Caki2 (cell line): ENCODE results near the gene CADPS. TPM values are rescaled to one million over a fixed set of nuclear protein-coding genes. Genes with fewer than 3 reads are reported as not detected.

Source experiments
- DNase-seq: peaks from one replicate; pipeline ENCODE4 v3.0.0-alpha.2; 2015; ENCODE audit warnings: low read depth
- in situ Hi-C: cut with HindIII; loops from 2 replicates; pipeline ENCODE4 v1.10.0; 2016; ENCODE audit warnings: low sequenced_read_pairs, low pct_unique_long_range_greater_than_20kb, mixed read lengths
- total RNA-seq: library from RNA; depleted of rRNA; stranded (reverse); fragments of >200 nt; shearing (Covaris generic); gene quantifications from 2 replicates; pipeline ENCODE4 v1.2.3, GENCODE V29; 2014; ENCODE audit warnings: low replicate concordance

The CADPS gene
- total RNA-seq, 1 experiment from 2014 or later, result not detected

DNA sequence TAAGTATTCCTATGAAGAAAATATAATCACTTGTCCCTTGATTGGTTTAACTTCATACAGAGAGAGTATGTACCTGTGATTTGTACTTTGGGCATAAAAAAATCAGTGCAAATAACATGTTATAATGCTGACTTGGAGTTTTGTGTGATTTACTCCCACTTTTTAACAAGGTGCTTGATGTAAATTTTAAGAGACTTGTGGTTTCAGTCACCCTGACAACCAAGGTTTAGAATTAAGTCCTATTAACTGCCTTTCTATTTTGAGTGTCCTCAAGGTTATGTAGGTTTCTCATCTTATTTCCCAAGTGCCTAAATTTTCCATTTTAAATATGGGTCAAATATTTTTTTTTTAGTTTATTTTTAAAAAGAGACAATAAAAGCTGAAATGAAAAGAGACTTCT, 244.6 kb downstream of the CADPS start:
- in situ Hi-C loops, result no loop called here
- DNase-seq, result no peak

DNA sequence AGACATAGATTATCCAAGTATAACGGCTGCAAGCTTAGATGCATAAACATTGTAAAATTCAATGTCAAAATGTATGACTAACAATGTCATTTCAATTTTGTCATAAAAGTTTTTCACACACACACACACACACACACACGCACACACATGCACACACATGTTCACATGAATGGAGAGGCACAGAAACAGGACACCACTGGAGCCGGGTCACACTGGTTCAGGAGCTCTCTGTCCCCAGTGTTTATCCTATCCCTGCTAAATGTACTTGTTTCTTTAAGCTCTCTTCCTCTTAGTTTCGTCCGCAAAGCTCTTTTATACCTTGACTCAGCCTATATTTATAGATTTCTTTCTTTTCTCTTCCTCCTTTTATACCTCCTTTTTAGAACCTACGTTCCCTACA, 249.9 kb downstream of the CADPS start:
- no peak for DNase-seq
- in situ Hi-C loops, result no loop called here

DNA sequence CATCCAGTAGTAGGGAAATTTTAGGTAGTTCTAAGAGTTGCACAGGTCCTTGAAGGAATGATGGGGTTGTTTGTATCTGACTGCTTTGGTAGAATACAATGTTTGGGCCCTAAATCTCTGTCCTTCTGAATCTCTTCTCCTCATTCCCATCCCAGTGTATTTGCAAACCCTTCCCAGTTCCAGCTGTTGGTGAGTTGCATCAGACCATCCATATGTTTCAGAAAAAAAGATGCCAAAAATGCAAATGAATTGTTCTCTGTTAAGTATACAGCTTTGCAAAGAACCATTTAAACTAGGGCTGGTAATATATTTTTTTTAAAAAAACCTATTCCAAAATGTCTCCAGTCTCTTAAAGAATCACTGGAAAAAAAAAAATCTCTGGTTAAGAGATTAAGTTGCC, 251.0 kb downstream of the CADPS start:
- DNase-seq, result no peak
- in situ Hi-C loops, result no loop called here

DNA sequence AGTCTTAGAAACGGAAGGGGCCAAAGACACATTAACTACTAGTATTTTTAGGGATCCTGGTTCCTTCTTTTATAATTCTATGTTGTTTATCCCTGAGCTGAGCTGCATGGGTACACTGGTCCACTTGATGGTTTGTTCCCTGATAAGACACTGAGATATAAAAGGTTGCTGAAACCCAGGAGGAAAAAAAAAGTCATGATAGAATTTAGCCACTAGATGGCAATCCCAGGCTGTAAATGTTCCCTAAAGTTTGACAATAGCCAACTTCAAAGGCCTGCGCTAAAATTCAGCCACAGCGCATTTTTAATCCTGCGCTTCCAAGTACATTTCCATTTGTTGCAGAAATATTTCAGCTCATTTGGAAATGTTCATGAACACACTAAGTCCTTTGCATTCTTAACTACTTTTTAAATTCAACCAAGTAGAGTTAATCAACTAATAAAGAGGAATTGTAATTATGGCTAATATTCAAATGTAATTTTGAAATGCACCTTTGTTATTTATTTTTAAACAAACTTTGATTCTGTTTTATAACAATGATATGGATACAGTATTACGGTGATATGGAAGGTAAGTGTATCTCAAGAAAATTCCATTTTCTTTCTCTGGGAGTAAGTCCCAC, 252.6 kb downstream of the CADPS start:
- DNase-seq, result no peak
- in situ Hi-C loops, result no loop called here

DNA sequence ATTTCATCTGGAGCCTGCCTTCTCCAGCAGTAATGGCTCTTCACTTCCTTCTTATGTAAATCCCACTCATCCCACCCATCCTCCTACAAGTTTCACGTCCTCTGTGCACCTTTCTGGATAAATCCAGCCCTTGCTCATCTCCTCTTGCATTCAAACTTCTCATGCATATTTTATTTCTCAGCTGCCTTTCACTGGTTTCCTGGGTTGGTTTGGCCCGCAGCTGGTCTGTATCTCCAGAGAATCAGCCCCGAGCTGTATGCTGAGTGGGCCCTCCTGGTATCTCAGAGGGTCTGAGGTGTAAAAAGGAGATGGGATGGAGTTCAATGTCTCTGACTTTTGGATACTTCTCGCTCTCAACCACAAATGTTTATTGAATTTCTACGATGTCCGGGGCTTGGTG, 253.3 kb downstream of the CADPS start:
- DNase-seq, result no peak
- in situ Hi-C loops, result no loop called here

DNA sequence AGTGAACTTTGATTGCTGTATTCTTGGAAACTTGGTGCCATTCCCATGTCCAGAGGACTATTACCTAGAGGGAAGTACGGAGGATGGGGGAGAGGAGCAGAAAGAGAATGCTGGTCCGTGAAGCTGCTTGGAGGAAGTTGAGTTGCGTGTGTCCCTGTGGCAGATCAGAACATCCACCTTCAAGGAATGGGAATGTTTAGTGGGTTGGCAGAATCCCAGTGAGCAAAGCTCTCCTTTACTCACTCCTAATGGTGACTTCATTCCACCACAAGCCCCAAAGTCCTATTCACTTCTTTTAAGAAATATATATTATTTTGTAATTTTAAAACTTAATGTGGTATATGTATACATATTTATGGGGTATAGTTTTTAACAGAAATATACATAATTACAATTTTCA, 254.0 kb downstream of the CADPS start:
- no peak for DNase-seq
- in situ Hi-C loops, result no loop called here

DNA sequence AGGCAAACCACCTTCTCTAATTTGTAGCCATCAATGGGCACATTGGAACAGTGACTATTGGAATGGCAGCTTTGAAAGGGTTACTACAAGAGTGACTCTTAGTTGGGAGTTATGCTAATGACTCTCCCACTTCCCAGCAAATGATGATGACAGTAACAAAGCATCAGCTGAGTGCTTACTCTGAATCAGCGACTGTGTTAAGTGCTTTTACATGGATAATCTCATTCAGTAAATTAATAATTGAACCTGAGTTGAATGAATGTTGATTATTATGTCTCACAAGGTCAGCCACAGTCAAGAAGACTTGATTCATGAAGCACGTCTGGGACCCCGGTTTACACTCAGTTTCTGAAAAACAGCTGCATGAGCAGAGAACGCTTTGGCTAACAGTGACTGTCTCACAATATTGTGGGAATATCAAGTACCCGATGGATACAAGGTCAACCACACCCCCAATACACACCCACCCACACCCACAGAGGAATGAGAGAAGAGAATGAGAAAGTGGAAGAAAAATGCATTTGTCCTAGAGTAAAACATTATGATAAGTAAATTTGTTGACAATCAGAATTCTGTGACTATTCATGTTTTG, 259.9 kb downstream of the CADPS start:
- no peak for DNase-seq
- in situ Hi-C loops, result no loop called here

DNA sequence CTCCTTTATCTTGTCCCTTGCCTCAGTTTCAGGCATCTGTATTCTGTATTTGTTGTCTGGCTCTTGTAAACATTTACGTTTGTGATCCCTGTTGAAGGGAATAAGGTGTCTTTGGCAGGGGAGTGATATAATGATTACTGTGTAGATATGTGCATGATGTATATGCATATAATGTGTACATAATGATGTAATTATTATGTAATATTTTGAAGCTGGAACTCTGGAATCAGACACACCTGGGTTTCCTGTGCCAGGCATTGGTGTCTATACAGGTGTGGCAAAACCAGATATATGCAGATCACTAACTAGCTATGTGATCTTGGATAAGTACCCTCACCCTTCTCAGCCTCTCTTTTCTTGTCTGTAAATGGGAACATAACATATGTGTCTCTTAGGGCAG, 260.7 kb downstream of the CADPS start:
- in situ Hi-C loops, result no loop called here
- no peak for DNase-seq

DNA sequence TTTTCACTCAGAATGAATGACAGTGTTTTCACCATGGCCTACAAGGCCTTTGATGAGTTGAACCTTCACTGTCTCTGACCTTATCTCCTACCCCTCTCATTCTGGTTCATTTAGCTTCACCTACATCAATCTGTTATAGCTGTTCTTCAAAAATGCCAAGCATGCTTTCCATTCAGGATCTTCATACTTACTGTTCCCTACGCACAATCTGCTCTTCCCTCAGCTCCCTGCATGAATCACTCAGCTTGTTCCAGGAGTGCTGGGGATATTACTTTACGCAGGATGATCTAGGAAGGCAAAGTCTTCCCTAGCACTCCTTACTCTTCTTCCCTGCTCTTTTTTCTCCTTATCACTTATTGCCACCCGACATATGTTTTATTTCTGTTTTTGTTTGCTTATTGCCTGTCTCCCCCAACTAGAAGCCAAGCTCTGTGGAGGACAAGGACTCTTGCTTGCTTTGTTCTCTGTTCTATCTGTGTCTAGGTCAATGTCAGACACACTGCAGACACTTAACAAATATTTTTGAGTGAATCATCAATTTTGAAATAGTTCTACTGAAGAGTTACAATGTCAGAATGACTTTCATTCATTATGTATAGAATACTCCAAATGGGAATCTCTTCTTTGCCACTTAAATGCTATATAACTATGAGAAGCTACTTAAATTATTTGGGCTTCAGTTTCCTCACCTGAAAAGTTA, 263.5 kb downstream of the CADPS start:
- in situ Hi-C loops, result no loop called here
- no peak for DNase-seq

DNA sequence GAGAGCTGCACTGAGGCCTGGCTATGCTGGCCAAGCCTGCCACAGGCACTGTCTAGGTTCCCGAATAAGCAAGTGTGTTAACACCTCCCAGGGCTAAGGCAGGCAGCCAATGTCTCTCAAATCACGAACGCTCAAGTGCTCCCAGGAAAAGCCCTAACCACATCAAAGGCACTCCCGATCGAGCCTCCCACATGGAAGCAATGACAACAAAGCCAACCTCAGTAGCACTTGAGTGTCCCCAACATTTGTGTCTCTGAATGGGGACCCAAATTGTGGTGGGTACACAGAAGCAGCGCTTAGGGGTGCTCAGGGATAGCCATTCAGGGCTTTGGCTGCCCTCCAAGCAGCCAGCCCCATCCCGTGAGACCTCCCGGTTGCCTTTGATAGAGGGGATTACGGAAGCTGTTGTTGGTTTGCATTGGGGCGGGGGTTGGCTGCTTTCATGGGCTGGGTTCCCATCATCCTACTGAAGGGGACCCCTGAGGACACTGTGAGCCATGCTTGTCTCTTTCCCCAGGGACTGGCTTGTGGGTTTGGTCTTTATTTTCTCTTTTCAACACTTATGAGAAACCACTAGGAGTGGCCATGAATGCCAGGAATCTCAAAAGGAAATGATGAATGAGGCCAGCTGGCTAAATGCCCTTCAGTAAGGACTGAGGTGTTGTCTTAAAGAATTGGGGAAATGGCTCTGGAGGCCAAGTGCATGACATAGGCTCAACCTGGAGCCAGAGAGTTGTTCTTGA, 267.8 kb downstream of the CADPS start:
- in situ Hi-C loops, result no loop called here
- DNase-seq, result no peak

DNA sequence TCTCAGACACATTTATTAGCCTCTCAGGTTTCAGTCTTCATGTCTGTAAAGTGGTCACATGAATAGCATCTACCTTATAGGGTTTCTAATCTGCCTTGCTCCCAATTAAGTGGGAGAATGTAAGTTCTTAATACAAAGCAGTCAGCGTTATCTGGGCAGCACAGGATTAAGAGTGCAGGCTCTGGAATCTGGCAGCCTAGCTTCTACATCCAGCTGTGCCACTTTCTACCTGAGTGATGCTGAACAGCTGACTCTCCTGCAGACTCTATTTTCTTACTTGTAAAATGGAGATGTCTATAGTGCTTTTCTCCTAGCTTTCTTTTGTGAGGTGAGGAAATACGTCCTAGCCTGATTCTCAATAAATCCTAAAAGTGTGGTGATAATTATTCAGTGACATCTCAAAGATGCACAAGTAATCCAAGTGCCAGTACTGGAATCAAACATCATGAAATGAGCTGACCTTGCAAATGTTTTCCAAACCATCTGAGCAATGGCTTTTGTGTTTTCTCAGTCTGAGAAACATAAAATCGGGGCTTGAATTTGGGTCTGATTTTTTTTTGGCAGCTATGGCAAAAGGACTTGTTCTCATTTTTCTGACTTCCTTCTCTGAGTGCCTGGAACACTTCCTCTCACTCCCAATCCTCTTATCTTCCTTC, 269.7 kb downstream of the CADPS start:
- DNase-seq, result no peak
- in situ Hi-C loops, result no loop called here

DNA sequence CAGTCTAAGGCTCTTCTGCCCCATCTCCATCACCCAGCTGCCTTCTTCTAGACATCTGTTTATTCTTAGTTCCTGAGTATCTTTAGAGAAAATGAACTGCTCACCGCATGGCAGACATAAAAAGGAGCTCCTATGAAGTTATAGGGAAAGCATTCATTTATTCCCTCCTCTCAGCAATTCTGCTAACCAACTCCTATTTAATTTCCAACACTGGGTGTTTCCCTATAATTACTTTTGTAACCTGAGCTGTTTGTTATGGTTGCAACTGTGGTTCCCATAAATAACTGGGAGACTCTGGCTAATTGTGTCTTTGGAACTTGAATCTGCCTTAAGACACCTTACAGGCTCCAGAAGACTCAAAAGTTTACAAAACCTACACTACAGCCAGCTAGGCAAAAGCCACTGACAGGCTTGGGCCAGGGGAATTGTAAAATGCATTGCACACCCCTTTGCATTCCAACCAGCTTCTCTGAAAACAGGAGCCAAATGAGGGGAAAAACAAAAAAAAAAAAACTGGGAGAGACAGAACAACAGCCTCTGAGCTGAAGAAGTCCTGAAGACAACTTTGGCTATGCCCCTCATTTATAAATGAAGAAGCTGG, 270.4 kb downstream of the CADPS start:
- DNase-seq, result no peak
- in situ Hi-C loops, result no loop called here

DNA sequence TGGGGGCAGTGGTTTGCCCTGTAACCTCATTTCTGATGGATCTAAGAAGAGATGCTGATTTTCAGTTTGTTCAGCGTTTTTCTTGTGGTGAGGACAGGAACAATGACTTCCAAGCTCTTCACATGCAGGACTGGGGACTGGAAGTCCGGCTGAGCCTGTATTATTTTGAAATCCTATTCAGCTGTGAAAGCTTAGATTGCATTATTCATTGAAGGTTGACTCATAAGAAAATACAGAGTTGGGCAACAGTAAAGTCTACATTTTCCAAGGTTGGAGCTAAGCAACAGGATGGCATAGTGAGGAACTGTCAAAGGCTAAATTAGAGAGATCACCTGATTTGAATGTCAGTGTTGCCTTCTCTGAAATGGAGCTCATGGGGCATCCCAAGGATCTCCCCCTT, 270.9 kb downstream of the CADPS start:
- peak; percentile 50 for DNase-seq
- in situ Hi-C loops, result no loop called here

DNA sequence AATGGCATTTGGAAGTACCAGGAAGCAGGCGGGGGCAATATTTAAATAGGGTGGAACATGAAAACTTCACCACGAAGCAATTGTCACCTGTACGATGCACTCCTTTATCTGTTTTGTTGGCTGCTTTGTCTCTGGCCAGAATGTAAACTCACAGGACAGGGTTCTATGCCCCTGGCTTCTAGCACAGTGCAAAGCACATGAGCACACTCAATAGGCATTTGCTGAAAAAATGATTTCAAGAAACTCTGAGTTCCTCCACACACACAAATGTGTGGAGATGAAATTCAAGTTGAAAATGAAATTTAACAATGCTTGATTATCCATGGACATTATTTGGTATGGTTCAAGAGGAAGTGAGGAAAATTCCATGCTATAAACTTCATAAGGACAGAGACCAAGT, 272.2 kb downstream of the CADPS start:
- DNase-seq, result no peak
- in situ Hi-C loops, result no loop called here

DNA sequence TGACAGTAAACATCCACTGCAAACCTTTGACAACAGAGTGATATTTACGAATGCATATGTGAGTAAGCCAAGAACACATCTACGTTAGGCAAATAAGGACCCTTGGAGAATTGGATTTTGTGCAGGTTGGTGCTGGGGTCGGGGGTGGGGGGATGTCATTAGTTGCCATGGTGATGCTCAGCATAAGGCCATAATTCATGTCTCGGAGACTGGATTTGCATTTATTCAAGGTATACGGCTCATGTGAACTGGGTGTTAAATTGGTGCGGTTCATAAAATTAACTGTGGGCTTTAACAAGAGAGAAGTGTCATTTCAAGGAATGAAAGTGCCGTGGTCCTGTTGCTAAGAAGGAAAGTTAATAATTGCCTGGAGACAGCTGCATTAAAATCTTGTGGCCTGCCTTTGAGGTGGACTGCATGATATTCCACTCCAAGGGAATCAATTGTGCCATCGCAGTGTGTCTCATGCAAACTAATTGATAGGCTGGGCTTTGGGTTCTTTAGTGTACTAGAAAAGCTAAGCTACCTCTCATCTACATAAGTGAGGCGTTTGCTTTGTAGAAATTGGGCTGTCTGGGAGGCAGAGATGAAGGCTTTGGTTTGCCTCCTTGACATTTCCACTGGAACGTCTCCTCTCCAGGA, 273.0 kb downstream of the CADPS start:
- DNase-seq, result no peak
- in situ Hi-C loops, result no loop called here

DNA sequence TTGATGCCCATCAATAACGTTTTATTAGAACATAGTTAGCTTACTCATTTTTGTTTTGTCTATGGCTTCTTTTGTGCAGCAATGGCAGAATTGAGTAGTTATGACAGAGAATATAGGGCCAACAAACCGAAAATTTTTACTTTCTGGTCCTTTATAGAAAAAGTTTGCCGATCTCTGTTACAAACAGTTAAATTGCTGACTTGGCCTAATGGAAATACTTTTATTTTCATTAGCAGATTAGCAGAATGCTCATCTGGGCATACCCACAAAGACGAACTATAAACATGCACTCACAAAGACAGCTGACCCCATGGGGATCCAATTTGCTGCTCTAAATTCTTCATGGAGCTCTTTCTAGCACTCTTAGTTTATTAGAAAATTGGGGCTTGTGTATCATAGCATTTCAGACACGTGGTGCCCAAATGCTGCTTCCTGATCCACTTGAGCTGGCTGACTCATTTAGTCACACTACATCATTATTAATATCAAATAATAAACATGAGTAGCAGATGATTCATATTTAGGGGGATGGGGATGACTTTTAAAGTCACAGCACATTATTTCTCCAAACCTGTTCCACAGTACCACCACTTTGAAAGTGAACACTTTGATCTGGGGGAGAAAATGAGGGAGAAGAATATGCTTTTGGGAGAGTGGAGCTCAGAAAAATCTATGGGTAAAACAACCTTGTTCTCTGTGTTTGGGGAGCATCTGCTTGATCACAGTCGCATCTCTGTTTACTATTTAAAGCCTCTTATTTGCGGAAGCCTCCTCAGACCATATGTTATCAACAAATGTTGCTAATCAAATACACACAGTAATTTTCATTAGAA, 273.8 kb downstream of the CADPS start:
- DNase-seq, result no peak

DNA sequence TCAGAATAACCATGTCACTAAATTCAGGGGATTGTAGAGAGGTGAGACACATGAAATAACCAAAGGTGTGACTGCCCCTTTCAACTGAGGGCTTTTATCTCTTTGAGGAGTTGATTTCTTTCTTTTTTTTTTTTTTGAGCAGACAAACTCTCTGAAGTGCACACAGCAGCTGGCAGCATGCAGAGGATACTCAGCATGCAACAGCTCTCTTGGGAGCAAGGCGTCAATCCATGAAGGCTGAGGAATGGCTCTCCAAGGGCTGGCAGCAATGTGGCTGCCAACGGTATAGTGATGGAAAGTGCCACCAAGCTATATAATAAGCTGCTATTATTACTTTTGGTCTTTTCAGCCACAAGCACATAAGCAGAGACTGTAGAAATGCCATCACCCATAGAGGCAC, 275.2 kb downstream of the CADPS start:
- in situ Hi-C loops, result no loop called here
- no peak for DNase-seq

More for the DNA sequence above, 273.8 kb downstream of the CADPS start:
- in situ Hi-C loops, result no loop called here
